T-cell (primary cell): ENCODE results near the gene TFEB. TPM values are rescaled to one million over a fixed set of nuclear protein-coding genes. Genes with fewer than 3 reads are reported as not detected.

Experiments used
- ATAC-seq, 4 experiments: fragments of 200-7000 bp in 3 of 4; fragments of 150-1000 bp in 1 of 4; cut with Tn5 transposase; replicated peaks in 1 of 4; 1 replicate in 3 of 4; 2 replicates in 1 of 4; pipeline ENCODE4 v1.10.0; 2021; ENCODE audit warnings: moderate library complexity in 3 of 4, mild to moderate bottlenecking in 2 of 4, moderate number of reproducible peaks in 1 of 4
- CTCF ChIA-PET, 2 donors: fragments of 300-600 bp; sonication (Branson Sonifier 250); formaldehyde crosslinking; loops; one replicate each; lab custom pipeline; 2022; ENCODE audit warnings: antibody characterized with exemption in 2 of 2; lab: Charles Lee
- POLR2A ChIA-PET, 2 donors: fragments of 300-600 bp; sonication (Branson Sonifier 250); formaldehyde crosslinking; loops; one replicate each; lab custom pipeline; 2022; ENCODE audit warnings: antibody characterized with exemption in 2 of 2; lab: Charles Lee
- DNase-seq, 35 experiments: peaks; one replicate each; pipeline versions ENCODE4 v3.0.0 to v3.0.0-alpha.2; 2013 to 2023
- H3K27ac ChIP-seq: one replicate; pipeline ENCODE4 v1.5.1; 2013; ENCODE audit warnings: low read length
- H3K27me3 ChIP-seq, 2 experiments: replicated peaks in 1 of 2; 1 replicate in 1 of 2; 2 replicates in 1 of 2; pipeline versions ENCODE4 v1.6.1 to v1.7.0; 2013; ENCODE audit warnings: low read length in 1 of 2, mixed read lengths in 1 of 2; ENCODE audit not compliant: control insufficient read depth in 2 of 2, insufficient read depth in 2 of 2; ENCODE audit errors: extremely low read depth in 1 of 2
- H3K36me3 ChIP-seq, 2 donors: 1 replicate in 1 of 2; 2 replicates in 1 of 2; pipeline versions ENCODE4 v1.6.1 to v1.7.0; 2013; ENCODE audit warnings: low read length in 1 of 2; ENCODE audit not compliant: control insufficient read depth in 2 of 2, insufficient read depth in 1 of 2; ENCODE audit errors: extremely low read depth in 1 of 2
- H3K4me1 ChIP-seq, 2 experiments: 1 replicate in 1 of 2; 2 replicates in 1 of 2; pipeline versions ENCODE4 v1.6.1 to v1.7.0; 2013; ENCODE audit warnings: low read length in 2 of 2, mixed read lengths in 1 of 2; ENCODE audit not compliant: insufficient read depth in 2 of 2, control insufficient read depth in 1 of 2; ENCODE audit errors: extremely low read depth in 1 of 2
- H3K4me3 ChIP-seq, 2 donors: 1 replicate in 1 of 2; 2 replicates in 1 of 2; pipeline versions ENCODE4 v1.5.1 to v1.7.0; 2013; ENCODE audit warnings: mild to moderate bottlenecking in 2 of 2, low read length in 1 of 2, moderate library complexity in 1 of 2; ENCODE audit not compliant: control insufficient read depth in 1 of 2; ENCODE audit errors: extremely low read depth in 1 of 2
- H3K9me3 ChIP-seq: 2 replicates; pipeline ENCODE4 v1.7.0; 2013
- H3K27ac Mint-ChIP-seq, 2 donors: one replicate each; pipeline ENCODE4 v1.8.0; 2020 to 2021; ENCODE audit warnings: mild to moderate bottlenecking in 2 of 2, mixed read lengths in 2 of 2
- H3K27me3 Mint-ChIP-seq, 2 donors: one replicate each; pipeline ENCODE4 v1.8.0; 2021 to 2022; ENCODE audit warnings: mixed read lengths in 2 of 2
- H3K36me3 Mint-ChIP-seq: one replicate; pipeline ENCODE4 v1.8.0; 2021; ENCODE audit warnings: mixed read lengths
- H3K4me1 Mint-ChIP-seq, 3 donors: one replicate each; pipeline ENCODE4 v1.8.0; 2020 to 2022; ENCODE audit warnings: mixed read lengths in 3 of 3, mild to moderate bottlenecking in 1 of 3
- H3K4me3 Mint-ChIP-seq, 3 donors: one replicate each; pipeline ENCODE4 v1.8.0; 2020 to 2022; ENCODE audit warnings: mild to moderate bottlenecking in 3 of 3, mixed read lengths in 3 of 3, moderate library complexity in 3 of 3
- H3K9me3 Mint-ChIP-seq, 3 donors: one replicate each; pipeline ENCODE4 v1.8.0; 2020 to 2022; ENCODE audit warnings: mixed read lengths in 3 of 3
- WGBS: methylation state at CpG from one replicate; pipeline ENCODE4 v1.1.5; 2013; ENCODE audit warnings: missing lambda C conversion rate; ENCODE audit not compliant: insufficient coverage; 5-methylcytosine and 5-hydroxymethylcytosine counted together
- total RNA-seq, 35 experiments: library from RNA in 6 of 35; stranded (reverse) in 6 of 35; fragments of 120-200 nt in 1 of 35; gene quantifications; one replicate each; pipeline versions ENCODE4 v1.2.1 to v1.2.4 and lab custom pipeline; 2013 to 2026

TFEB gene
- total RNA-seq, 5 donors from 2014 or later (not counting 1 experiment from before 2014, with no cell fraction given): 18.9 to 28.1 (median 19.5) TPM

DNA sequence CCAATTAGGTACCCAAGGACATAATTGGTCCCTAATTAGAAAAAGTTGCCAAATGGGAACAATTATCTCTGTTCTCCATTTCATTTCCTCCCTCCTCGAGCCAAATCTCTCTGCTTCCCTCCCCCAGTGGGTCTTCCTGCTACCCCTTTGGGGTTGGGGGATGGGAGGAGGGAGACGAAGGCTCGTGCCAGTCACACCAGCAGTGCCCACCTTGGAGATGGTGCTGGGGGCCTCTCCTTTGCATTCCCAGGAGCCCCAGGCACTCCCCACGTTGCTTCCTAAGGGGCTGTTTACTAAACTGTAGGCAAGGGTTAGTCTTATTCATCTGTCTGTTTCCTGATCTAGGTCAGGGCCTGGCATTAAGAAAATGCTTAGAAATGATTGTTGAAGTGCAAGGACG lies 64.0 kb downstream of the TFEB start:
- POLR2A ChIA-PET: no interaction called here

DNA sequence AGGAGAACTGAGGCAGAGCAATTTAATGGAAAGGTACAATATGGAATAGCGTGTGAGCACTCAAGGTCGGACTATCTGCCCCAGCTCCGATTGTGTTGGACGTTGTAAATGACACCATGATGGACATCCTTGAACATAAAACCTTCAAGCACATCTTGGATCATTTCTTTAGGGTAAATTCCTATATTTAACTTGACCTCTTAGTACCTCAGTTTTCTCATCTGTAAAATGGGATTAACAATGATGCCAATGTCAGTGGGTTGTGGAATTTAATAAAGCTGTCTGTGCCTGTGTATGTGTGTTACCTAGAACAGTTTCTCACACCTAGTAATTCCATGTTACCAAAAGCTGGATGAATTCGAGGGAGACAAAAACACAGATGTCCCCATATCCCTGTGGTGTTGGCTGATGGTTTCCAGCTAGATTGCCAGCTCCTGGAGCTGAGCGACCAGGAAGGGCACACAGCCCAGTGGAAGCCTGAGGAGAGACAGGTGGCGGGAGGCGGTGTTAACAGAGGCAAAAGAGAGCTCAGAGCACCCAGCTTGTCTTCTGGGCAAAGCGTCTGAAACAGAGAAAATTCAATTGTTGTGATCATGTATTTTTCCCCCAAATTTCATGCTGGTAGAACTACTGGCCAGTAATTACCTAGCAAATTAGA lies 64.6 kb downstream of the TFEB start:
- ChIA-PET CTCF (no interaction called here), POLR2A (no interaction called here)
- no peaks in the 10 kb centered on the region for H3K9me3 ChIP-seq
- H3K4me1 ChIP-seq: no peaks in the 10 kb centered on the region
- no peak for ATAC-seq
- H3K36me3 ChIP-seq: no peaks in the 10 kb centered on the region
- H3K27me3 ChIP-seq: peaks cover 0 to 39% of the 10 kb centered on the region in 2 experiments
- Mint-ChIP-seq H3K27me3 (peaks cover 25 to 37% of the 10 kb centered on the region in 2 donors), H3K27ac (no peak overlapping the region), H3K4me3 (no peak overlapping the region), H3K9me3 (no peaks in the 10 kb centered on the region), H3K4me1 (no peaks in the 10 kb centered on the region), H3K36me3 (no peaks in the 10 kb centered on the region)
- no peak for DNase-seq
- WGBS: 84% methylated on average over 3 of the region's 9 CpGs
- H3K4me3 ChIP-seq: no peak overlapping the region
- no peak overlapping the region for H3K27ac ChIP-seq

More for the DNA sequence above, 64.0 kb downstream of the TFEB start:
- no peaks in the 10 kb centered on the region for H3K9me3 Mint-ChIP-seq
- Histone ChIP-seq H3K4me1 (no peaks in the 10 kb centered on the region), H3K36me3 (no peaks in the 10 kb centered on the region), H3K27ac (no peak overlapping the region), H3K27me3 (peaks cover 0 to 39% of the 10 kb centered on the region in 2 experiments), H3K9me3 (no peaks in the 10 kb centered on the region), H3K4me3 (no peak overlapping the region)
- DNase-seq (no peak), ATAC-seq (no peak)
- peaks cover 30 to 37% of the 10 kb centered on the region in 2 donors for H3K27me3 Mint-ChIP-seq
- 50% methylated on average over 2 of the region's 5 CpGs for WGBS
- H3K4me3 Mint-ChIP-seq: no peak overlapping the region
- CTCF ChIA-PET: no interaction called here
- no peaks in the 10 kb centered on the region for H3K4me1 Mint-ChIP-seq
- H3K27ac Mint-ChIP-seq: no peak overlapping the region
- H3K36me3 Mint-ChIP-seq: no peaks in the 10 kb centered on the region

DNA sequence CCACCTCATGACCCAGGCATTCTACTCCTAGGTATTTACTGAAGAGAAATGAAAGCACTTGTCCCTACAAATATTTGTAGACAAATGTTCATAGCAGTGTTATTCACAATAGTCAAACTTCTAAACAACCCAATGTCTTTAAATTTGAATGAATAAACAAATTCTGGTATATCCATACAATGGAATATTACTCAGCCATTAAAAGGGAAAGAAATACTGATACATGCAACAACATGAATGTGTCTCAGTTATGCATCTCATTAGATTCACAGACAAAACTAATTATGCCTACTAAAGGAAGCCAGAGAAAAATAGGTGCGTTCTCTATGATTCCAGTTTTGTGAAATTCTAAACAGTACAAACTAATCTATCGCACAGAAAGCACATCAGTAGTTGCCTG lies 66.4 kb downstream of the TFEB start:
- H3K4me3 Mint-ChIP-seq: no peak overlapping the region
- ATAC-seq (no peak), DNase-seq (no peak)
- H3K9me3 Mint-ChIP-seq: no peaks in the 10 kb centered on the region
- no peak overlapping the region for H3K27ac Mint-ChIP-seq
- Histone ChIP-seq H3K9me3 (no peaks in the 10 kb centered on the region), H3K36me3 (no peaks in the 10 kb centered on the region), H3K4me1 (no peaks in the 10 kb centered on the region), H3K4me3 (no peak overlapping the region), H3K27me3 (peaks cover 0 to 28% of the 10 kb centered on the region in 2 experiments), H3K27ac (no peak overlapping the region)
- no CpG with 5 or more reads among the region's 2 CpGs for WGBS
- peaks cover 20 to 25% of the 10 kb centered on the region in 2 donors for H3K27me3 Mint-ChIP-seq
- ChIA-PET CTCF (no interaction called here), POLR2A (no interaction called here)
- no peaks in the 10 kb centered on the region for H3K4me1 Mint-ChIP-seq
- H3K36me3 Mint-ChIP-seq: no peaks in the 10 kb centered on the region

DNA sequence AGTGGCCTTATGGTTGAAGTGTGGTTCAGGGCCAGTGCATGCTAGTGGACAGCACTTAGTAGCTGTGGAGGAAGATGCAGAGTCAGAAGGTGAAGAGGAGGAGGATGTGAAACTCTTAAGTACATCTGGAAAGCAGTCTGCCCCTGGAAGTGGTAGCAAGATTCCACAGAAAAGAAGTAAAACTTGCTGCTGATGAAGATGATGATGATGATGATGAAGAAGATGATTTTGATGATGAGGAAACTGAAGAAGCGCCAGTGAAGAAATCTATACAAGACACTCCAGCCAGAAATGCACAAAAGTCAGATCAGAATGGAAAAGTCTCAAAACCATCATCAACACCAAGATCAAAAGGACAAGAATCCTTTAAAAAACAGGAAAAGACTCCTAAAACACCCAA lies 68.2 kb downstream of the TFEB start:
- Histone ChIP-seq H3K4me1 (no peaks in the 10 kb centered on the region), H3K4me3 (no peak overlapping the region), H3K9me3 (no peaks in the 10 kb centered on the region), H3K27me3 (peaks cover 0 to 23% of the 10 kb centered on the region in 2 experiments), H3K27ac (no peak overlapping the region), H3K36me3 (no peaks in the 10 kb centered on the region)
- Mint-ChIP-seq H3K4me3 (no peak overlapping the region), H3K9me3 (no peaks in the 10 kb centered on the region), H3K27ac (no peak overlapping the region), H3K4me1 (no peaks in the 10 kb centered on the region), H3K36me3 (no peaks in the 10 kb centered on the region), H3K27me3 (peaks cover 28 to 31% of the 10 kb centered on the region in 2 donors)
- ATAC-seq (no peak), DNase-seq (no peak)
- ChIA-PET POLR2A (no interaction called here), CTCF (no interaction called here)
- WGBS: no CpG with 5 or more reads among the region's 1 CpG

DNA sequence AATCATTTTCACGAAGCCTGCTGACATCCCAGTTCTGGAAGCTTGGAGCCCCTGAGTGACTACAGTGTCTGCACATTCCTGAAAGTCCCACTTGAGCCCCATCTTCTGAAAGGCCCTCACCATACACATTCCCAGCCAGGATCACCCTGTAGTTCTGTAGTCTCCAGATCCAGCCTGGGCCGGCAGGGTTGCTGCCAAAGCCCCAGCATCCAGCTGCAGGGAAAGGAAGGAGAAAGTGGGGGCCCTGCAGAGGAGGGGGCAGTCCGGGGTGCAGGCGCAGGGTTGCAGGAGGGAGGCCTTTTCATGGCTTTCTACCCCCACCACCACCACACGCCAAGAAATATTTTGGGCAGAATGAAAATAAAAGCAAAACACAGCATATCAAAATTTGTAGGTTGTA lies 71.1 kb downstream of the TFEB start:
- CTCF ChIA-PET: no interaction called here
- H3K4me1 ChIP-seq: no peaks in the 10 kb centered on the region
- Mint-ChIP-seq H3K27me3 (peaks cover 18 to 24% of the 10 kb centered on the region in 2 donors), H3K36me3 (no peaks in the 10 kb centered on the region), H3K27ac (no peak overlapping the region), H3K9me3 (no peaks in the 10 kb centered on the region), H3K4me3 (no peak overlapping the region), H3K4me1 (no peaks in the 10 kb centered on the region)
- no peak overlapping the region for H3K27ac ChIP-seq
- ATAC-seq (no peak), DNase-seq (no peak)
- POLR2A ChIA-PET: no interaction called here
- peaks cover 0 to 23% of the 10 kb centered on the region in 2 experiments for H3K27me3 ChIP-seq
- H3K36me3 ChIP-seq: no peaks in the 10 kb centered on the region
- no peak overlapping the region for H3K4me3 ChIP-seq
- WGBS: 89% methylated on average over 1 of the region's 5 CpGs
- no peaks in the 10 kb centered on the region for H3K9me3 ChIP-seq

DNA sequence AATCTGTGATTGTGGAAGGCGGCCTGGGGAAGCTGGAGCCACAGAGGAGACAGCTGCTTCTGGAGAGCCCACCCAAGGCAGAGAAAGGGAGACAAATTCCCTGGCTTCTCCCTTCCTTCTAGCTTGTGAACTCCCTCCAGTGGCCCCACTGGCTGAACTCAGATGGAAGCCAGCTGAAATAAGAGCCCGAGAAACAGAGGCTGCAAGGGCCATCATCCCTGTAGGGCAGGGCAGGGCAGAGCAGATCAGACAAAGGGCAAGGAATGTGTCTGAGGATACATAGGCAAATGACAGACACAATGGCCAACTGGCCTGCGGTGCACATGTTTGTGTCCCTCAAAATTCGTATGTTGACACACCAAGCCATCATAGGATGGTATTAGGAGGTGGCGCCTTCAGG lies 71.8 kb downstream of the TFEB start:
- ATAC-seq (no peak), DNase-seq (no peak)
- H3K4me1 Mint-ChIP-seq: no peaks in the 10 kb centered on the region
- H3K4me3 ChIP-seq: no peak overlapping the region
- H3K4me1 ChIP-seq: no peaks in the 10 kb centered on the region
- no peaks in the 10 kb centered on the region for H3K9me3 ChIP-seq
- no peaks in the 10 kb centered on the region for H3K9me3 Mint-ChIP-seq
- H3K36me3 Mint-ChIP-seq: no peaks in the 10 kb centered on the region
- H3K27ac Mint-ChIP-seq: no peak overlapping the region
- POLR2A ChIA-PET: no interaction called here
- H3K27ac ChIP-seq: no peak overlapping the region
- H3K4me3 Mint-ChIP-seq: no peak overlapping the region
- WGBS: 100% methylated on average over 2 of the region's 5 CpGs
- CTCF ChIA-PET: no interaction called here
- peaks cover 21 to 29% of the 10 kb centered on the region in 2 donors for H3K27me3 Mint-ChIP-seq
- no peaks in the 10 kb centered on the region for H3K36me3 ChIP-seq
- peaks cover 0 to 29% of the 10 kb centered on the region in 2 experiments for H3K27me3 ChIP-seq
